Peyer's patch (tissue), 4 donors: Measurements from ENCODE around the gene SESN3.
"Not testable (repeated sequence)": the region's sequence is repeated elsewhere in the genome, so short reads cannot be mapped to it uniquely, and the experiment has no call there.

Experiments used
- CTCF ChIP-seq, 6 experiments: fragments of 450-650 bp in 4 of 6; fragments of 200-600 bp in 2 of 6; sonication (generic) in 1 of 6; IDR thresholded peaks; one replicate each; pipeline ENCODE4 v1.5.1; 2017 to 2019; ENCODE audit warnings: antibody characterized with exemption in 6 of 6, mild to moderate bottlenecking in 3 of 6, moderate library complexity in 1 of 6
- POLR2A ChIP-seq, 2 donors: fragments of 450-650 bp; IDR thresholded peaks; one replicate each; pipeline ENCODE4 v1.5.1; 2017; ENCODE audit warnings: antibody characterized with exemption in 2 of 2, mild to moderate bottlenecking in 2 of 2, moderate library complexity in 2 of 2

GRCh38 chr11:95136747-95137146 is 94.3 kb downstream of the SESN3 start:
- TF ChIP-seq POLR2A, CTCF (IDR thresholded peaks at IDR 0.05): not testable (repeated sequence)
